AG09319 (cell line): ENCODE results near the gene HAVCR2.

Source experiments
- DNase-seq: peaks from one replicate; pipeline ENCODE4 v3.0.0-alpha.2; 2010; ENCODE audit warnings: low read depth; ENCODE audit errors: extremely low read depth
- CTCF ChIP-seq: IDR thresholded peaks from 2 replicates; pipeline ENCODE4 v1.5.1; 2011; ENCODE audit warnings: low read depth, mild to moderate bottlenecking, inconsistent platforms, low read length, moderate library complexity

Gene HAVCR2

GRCh38 chr5:157068785-157069184 lies 40.1 kb downstream of the HAVCR2 start:
- TF ChIP-seq CTCF, result no peak
- DNase-seq, result no peak

GRCh38 chr5:157068339-157068738 lies 40.5 kb downstream of the HAVCR2 start:
- TF ChIP-seq CTCF, result no peak
- no peak for DNase-seq

GRCh38 chr5:157067005-157067404 lies 41.8 kb downstream of the HAVCR2 start:
- no peak for TF ChIP-seq CTCF
- DNase-seq, result no peak

GRCh38 chr5:157066080-157066479 lies 42.8 kb downstream of the HAVCR2 start:
- TF ChIP-seq CTCF, result no peak
- DNase-seq, result no peak

GRCh38 chr5:157063776-157064430 lies 44.9 kb downstream of the HAVCR2 start:
- TF ChIP-seq CTCF, result no peak
- DNase-seq, result no peak

- DNase-seq, result no peak
- TF ChIP-seq CTCF, result no peak
Observed at GRCh38 chr5:157059891-157060290, 49.0 kb downstream of the HAVCR2 start.

GRCh38 chr5:157059093-157059539 lies 49.7 kb downstream of the HAVCR2 start, which contains the start of gene HAVCR1:
HAVCR1 (minus strand) TSS chr5:157059116; CDS start chr5:157057943, 1,173 bp downstream.
- no peak for DNase-seq

More at GRCh38 chr5:157059093-157059539, 49.7 kb downstream of the HAVCR2 start, which contains the start of gene HAVCR1:
- TF ChIP-seq CTCF, result no peak
